Activated gamma-delta T cell (primary cell): ENCODE measurements around the gene KLRF2.

Experiments used
- DNase-seq: peaks from one replicate; lab custom pipeline; 2025; lab: John Stamatoyannopoulos, UW

The KLRF2 gene

GRCh38 chr12:9936591-9936990, 55.3 kb downstream of the KLRF2 start:
- DNase-seq = no peak

GRCh38 chr12:9940375-9940774, 59.1 kb downstream of the KLRF2 start:
- DNase-seq = no peak

GRCh38 chr12:9941838-9942237, 60.5 kb downstream of the KLRF2 start:
- DNase-seq = no peak

GRCh38 chr12:9943240-9943639, 62.0 kb downstream of the KLRF2 start:
- DNase-seq = no peak

- no peak for DNase-seq
These were observed 63.1 kb downstream of the KLRF2 start for GRCh38 chr12:9944391-9944790.
